ENCODE measurements around the gene MCF2L.
"Not testable (repeated sequence)": the region's sequence is repeated elsewhere in the genome, so short reads cannot be mapped to it uniquely, and the experiment has no call there.

The MCF2L gene

GRCh38 chr13:113022745-113023574 lies 53.9 kb downstream of the MCF2L start:
- Histone ChIP-seq H3K36me3 (ENCODE audit: insufficient read depth, low read length) (peaks cover 3% of the 10 kb centered on the region; the same call in 1 of the 2 replicates), H3K9me3 (ENCODE audit: insufficient read depth, low read depth, low read length) (no peaks in the 10 kb centered on the region), H3K27me3 (ENCODE audit: insufficient read depth, low read length) (no peaks in the 10 kb centered on the region)

GRCh38 chr13:113023694-113024430 lies 54.8 kb downstream of the MCF2L start:
- Histone ChIP-seq H3K36me3 (ENCODE audit: insufficient read depth, low read length) (no peaks in the 10 kb centered on the region; the same call in 1 of the 2 replicates), H3K9ac (ENCODE audit: low read depth, low read length) (peak overlapping the region; percentile 39; the same call in 1 of the 2 replicates), H3K27ac (ENCODE audit: low read depth, low read length) (peak overlapping the region; percentile 84), H3K9me3 (ENCODE audit: insufficient read depth, low read depth, low read length) (no peaks in the 10 kb centered on the region), H3K27me3 (ENCODE audit: insufficient read depth, low read length) (no peaks in the 10 kb centered on the region), H3K4me1 (ENCODE audit: insufficient read depth, low read length) (peaks cover 21% of the 10 kb centered on the region), H3K4me3 (ENCODE audit: low read length) (no peak overlapping the region)
- WGBS, result 86% methylated on average over 16 of the region's 16 CpGs

More at GRCh38 chr13:113022745-113023574, 53.9 kb downstream of the MCF2L start:
- peaks cover 21% of the 10 kb centered on the region for H3K4me1 ChIP-seq (ENCODE audit: insufficient read depth, low read length)
- peak overlapping the region; percentile 67; the same call in 1 of the 2 replicates for H3K9ac ChIP-seq (ENCODE audit: low read depth, low read length)
- peak overlapping the region; percentile 84 for H3K27ac ChIP-seq (ENCODE audit: low read depth, low read length)
- whole genome bisulfite sequencing, result 31% methylated on average over 39 of the region's 39 CpGs
- H3K4me3 ChIP-seq (ENCODE audit: low read length), result peak overlapping the region; percentile 14; the same call in 1 of the 2 replicates

- Histone ChIP-seq H3K4me3 (ENCODE audit: low read length) (no peak overlapping the region), H3K9me3 (ENCODE audit: insufficient read depth, low read depth, low read length) (no peaks in the 10 kb centered on the region), H3K27me3 (ENCODE audit: insufficient read depth, low read length) (no peaks in the 10 kb centered on the region), H3K27ac (ENCODE audit: low read depth, low read length) (no peak overlapping the region), H3K4me1 (ENCODE audit: insufficient read depth, low read length) (peaks cover 21% of the 10 kb centered on the region), H3K36me3 (ENCODE audit: insufficient read depth, low read length) (no peaks in the 10 kb centered on the region; the same call in 1 of the 2 replicates), H3K9ac (ENCODE audit: low read depth, low read length) (no peak overlapping the region)
- 90% methylated on average over 13 of the region's 13 CpGs for WGBS
Measured at GRCh38 chr13:113024466-113024865, 55.5 kb downstream of the MCF2L start.

GRCh38 chr13:113026391-113026910 lies 57.4 kb downstream of the MCF2L start:
- Histone ChIP-seq H3K9ac (ENCODE audit: low read depth, low read length) (no peak overlapping the region), H3K4me1 (ENCODE audit: insufficient read depth, low read length) (peaks cover 21% of the 10 kb centered on the region), H3K27me3 (ENCODE audit: insufficient read depth, low read length) (peaks cover 2% of the 10 kb centered on the region; the same call in 1 of the 2 replicates), H3K4me3 (ENCODE audit: low read length) (no peak overlapping the region), H3K9me3 (ENCODE audit: insufficient read depth, low read depth, low read length) (no peaks in the 10 kb centered on the region), H3K27ac (ENCODE audit: low read depth, low read length) (no peak overlapping the region), H3K36me3 (ENCODE audit: insufficient read depth, low read length) (no peaks in the 10 kb centered on the region)
- WGBS, result 94% methylated on average over 21 of the region's 21 CpGs

- Histone ChIP-seq H3K4me3 (ENCODE audit: low read length) (no peak overlapping the region), H3K36me3 (ENCODE audit: insufficient read depth, low read length) (no peaks in the 10 kb centered on the region), H3K27me3 (ENCODE audit: insufficient read depth, low read length) (peaks cover 2% of the 10 kb centered on the region; the same call in 1 of the 2 replicates), H3K27ac (ENCODE audit: low read depth, low read length) (no peak overlapping the region), H3K9me3 (ENCODE audit: insufficient read depth, low read depth, low read length) (no peaks in the 10 kb centered on the region), H3K9ac (ENCODE audit: low read depth, low read length) (no peak overlapping the region), H3K4me1 (ENCODE audit: insufficient read depth, low read length) (peaks cover 21% of the 10 kb centered on the region)
- WGBS, result 96% methylated on average over 13 of the region's 13 CpGs
Measured at GRCh38 chr13:113027095-113027494, 58.1 kb downstream of the MCF2L start.

GRCh38 chr13:113027566-113027965 lies 58.6 kb downstream of the MCF2L start:
- 95% methylated on average over 16 of the region's 16 CpGs for WGBS
- no peaks in the 10 kb centered on the region for H3K36me3 ChIP-seq (ENCODE audit: insufficient read depth, low read length)
- H3K4me3 ChIP-seq (ENCODE audit: low read length), result no peak overlapping the region
- peaks cover 2% of the 10 kb centered on the region; the same call in 1 of the 2 replicates for H3K27me3 ChIP-seq (ENCODE audit: insufficient read depth, low read length)
- H3K9me3 ChIP-seq (ENCODE audit: insufficient read depth, low read depth, low read length), result no peaks in the 10 kb centered on the region
- H3K27ac ChIP-seq (ENCODE audit: low read depth, low read length), result no peak overlapping the region
- peaks cover 18% of the 10 kb centered on the region for H3K4me1 ChIP-seq (ENCODE audit: insufficient read depth, low read length)
- no peak overlapping the region for H3K9ac ChIP-seq (ENCODE audit: low read depth, low read length)

GRCh38 chr13:113028336-113029060 lies 59.5 kb downstream of the MCF2L start:
- Histone ChIP-seq H3K36me3 (ENCODE audit: insufficient read depth, low read length) (no peaks in the 10 kb centered on the region), H3K27ac (ENCODE audit: low read depth, low read length) (no peak overlapping the region), H3K4me3 (ENCODE audit: low read length) (no peak overlapping the region), H3K9ac (ENCODE audit: low read depth, low read length) (no peak overlapping the region), H3K9me3 (ENCODE audit: insufficient read depth, low read depth, low read length) (no peaks in the 10 kb centered on the region), H3K4me1 (ENCODE audit: insufficient read depth, low read length) (peaks cover 9% of the 10 kb centered on the region; the same call in 1 of the 2 replicates), H3K27me3 (ENCODE audit: insufficient read depth, low read length) (peaks cover 2% of the 10 kb centered on the region; the same call in 1 of the 2 replicates)
- WGBS, result 96% methylated on average over 16 of the region's 16 CpGs

GRCh38 chr13:113029061-113029445 lies 60.0 kb downstream of the MCF2L start:
- Histone ChIP-seq H3K9ac (ENCODE audit: low read depth, low read length) (no peak overlapping the region), H3K27ac (ENCODE audit: low read depth, low read length) (no peak overlapping the region), H3K4me3 (ENCODE audit: low read length) (no peak overlapping the region), H3K9me3 (ENCODE audit: insufficient read depth, low read depth, low read length) (no peaks in the 10 kb centered on the region), H3K36me3 (ENCODE audit: insufficient read depth, low read length) (no peaks in the 10 kb centered on the region), H3K27me3 (ENCODE audit: insufficient read depth, low read length) (peaks cover 2% of the 10 kb centered on the region; the same call in 1 of the 2 replicates), H3K4me1 (ENCODE audit: insufficient read depth, low read length) (peaks cover 3% of the 10 kb centered on the region; the same call in 1 of the 2 replicates)
- 92% methylated on average over 10 of the region's 10 CpGs for WGBS

- Histone ChIP-seq H3K9me3 (ENCODE audit: insufficient read depth, low read depth, low read length) (no peaks in the 10 kb centered on the region), H3K27ac (ENCODE audit: low read depth, low read length) (no peak overlapping the region), H3K9ac (ENCODE audit: low read depth, low read length) (no peak overlapping the region), H3K4me1 (ENCODE audit: insufficient read depth, low read length) (no peaks in the 10 kb centered on the region), H3K36me3 (ENCODE audit: insufficient read depth, low read length) (no peaks in the 10 kb centered on the region), H3K27me3 (ENCODE audit: insufficient read depth, low read length) (peaks cover 2% of the 10 kb centered on the region; the same call in 1 of the 2 replicates), H3K4me3 (ENCODE audit: low read length) (no peak overlapping the region)
- WGBS, result 44% methylated on average over 23 of the region's 23 CpGs
Measured at GRCh38 chr13:113029487-113030258, 60.7 kb downstream of the MCF2L start.

- H3K4me1 ChIP-seq (ENCODE audit: insufficient read depth, low read length); H3K9me3 ChIP-seq (ENCODE audit: insufficient read depth, low read depth, low read length); H3K36me3 ChIP-seq (ENCODE audit: insufficient read depth, low read length); H3K4me3 ChIP-seq (ENCODE audit: low read length); H3K27me3 ChIP-seq (ENCODE audit: insufficient read depth, low read length); H3K27ac ChIP-seq (ENCODE audit: low read depth, low read length); H3K9ac ChIP-seq (ENCODE audit: low read depth, low read length): not testable (repeated sequence)
- WGBS, result 95% methylated on average over 38 of the region's 38 CpGs
Measured at GRCh38 chr13:113030259-113030640, 61.2 kb downstream of the MCF2L start.
